Measurements from ENCODE around the gene NET1. TPM values are rescaled to one million over a fixed set of nuclear protein-coding genes. Genes with fewer than 3 reads are reported as not detected.

The NET1 gene
- total RNA-seq, 2 donors from 2014 or later: 47.3 to 64.9 TPM

DNA sequence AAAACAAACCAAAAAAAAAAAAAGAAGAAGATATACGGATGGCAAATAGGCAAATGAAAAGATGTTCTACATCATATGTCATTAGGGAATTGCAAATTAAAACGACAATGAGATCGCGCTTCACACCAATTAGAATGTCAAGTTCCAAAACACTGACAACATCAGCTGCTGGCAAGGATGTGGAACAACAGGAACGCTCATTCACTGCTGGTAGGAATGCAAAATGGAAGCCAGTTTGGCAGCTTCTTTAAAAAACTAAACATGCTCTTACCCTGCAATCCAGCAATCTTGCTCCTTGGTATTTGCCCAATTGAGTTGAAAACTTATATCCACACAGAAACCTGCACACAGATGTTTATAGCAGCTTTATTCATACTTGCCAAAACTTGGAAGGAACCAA lies 52.2 kb downstream of the NET1 start:
- H3K36me3 Mint-ChIP-seq (ENCODE audit: low read depth): peaks cover 16% of the 10 kb centered on the region
- H3K4me1 Mint-ChIP-seq: peaks cover 41% of the 10 kb centered on the region

DNA sequence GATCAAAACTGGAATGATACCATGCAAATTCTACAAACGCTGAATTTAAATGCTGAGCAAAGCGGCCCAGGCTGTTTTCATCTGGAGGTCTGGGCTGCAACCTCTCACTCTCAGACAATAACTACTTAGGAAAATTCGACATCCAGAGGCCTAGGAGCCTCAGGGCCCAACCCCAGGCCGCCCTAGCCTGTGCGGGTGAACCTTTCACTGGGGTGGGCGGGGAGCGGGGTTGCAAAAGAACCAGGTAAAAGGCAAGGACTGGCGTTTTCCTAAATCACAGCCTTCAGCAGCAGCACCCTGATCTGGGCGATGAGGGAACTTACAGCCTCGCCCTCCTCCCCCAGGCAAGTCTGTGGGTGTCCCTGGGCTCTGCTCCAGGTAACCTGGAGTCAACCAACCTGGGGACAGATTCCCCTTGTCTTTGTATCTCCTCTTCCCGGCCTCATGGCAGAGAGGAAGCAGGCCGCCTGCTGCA lies 53.7 kb downstream of the NET1 start:
- WGBS, 2 experiments (ENCODE audit: insufficient coverage in 1 of 2, insufficient read length in 1 of 2): 82 to 89% methylated on average over 9 to 12 of the region's 12 CpGs
- peak overlapping the region; percentile 80 for H3K27ac ChIP-seq (ENCODE audit: low read depth, low read length)
- Mint-ChIP-seq H3K4me3 (peak overlapping the region; percentile 41), H3K9me3 (peaks cover 42% of the 10 kb centered on the region), H3K27ac (peak overlapping the region; percentile 99), H3K27me3 (ENCODE audit: insufficient read depth) (peaks cover 7% of the 10 kb centered on the region), H3K4me1 (peaks cover 41% of the 10 kb centered on the region), H3K36me3 (ENCODE audit: low read depth) (peaks cover 12% of the 10 kb centered on the region)
- peaks cover 17% of the 10 kb centered on the region for H3K4me1 ChIP-seq (ENCODE audit: control insufficient read depth, insufficient read depth, low read length)
- no peaks in the 10 kb centered on the region for H3K27me3 ChIP-seq (ENCODE audit: control insufficient read depth, insufficient read depth, low read length, poor library complexity, severe bottlenecking)
- TF ChIP-seq, protein P1, sequence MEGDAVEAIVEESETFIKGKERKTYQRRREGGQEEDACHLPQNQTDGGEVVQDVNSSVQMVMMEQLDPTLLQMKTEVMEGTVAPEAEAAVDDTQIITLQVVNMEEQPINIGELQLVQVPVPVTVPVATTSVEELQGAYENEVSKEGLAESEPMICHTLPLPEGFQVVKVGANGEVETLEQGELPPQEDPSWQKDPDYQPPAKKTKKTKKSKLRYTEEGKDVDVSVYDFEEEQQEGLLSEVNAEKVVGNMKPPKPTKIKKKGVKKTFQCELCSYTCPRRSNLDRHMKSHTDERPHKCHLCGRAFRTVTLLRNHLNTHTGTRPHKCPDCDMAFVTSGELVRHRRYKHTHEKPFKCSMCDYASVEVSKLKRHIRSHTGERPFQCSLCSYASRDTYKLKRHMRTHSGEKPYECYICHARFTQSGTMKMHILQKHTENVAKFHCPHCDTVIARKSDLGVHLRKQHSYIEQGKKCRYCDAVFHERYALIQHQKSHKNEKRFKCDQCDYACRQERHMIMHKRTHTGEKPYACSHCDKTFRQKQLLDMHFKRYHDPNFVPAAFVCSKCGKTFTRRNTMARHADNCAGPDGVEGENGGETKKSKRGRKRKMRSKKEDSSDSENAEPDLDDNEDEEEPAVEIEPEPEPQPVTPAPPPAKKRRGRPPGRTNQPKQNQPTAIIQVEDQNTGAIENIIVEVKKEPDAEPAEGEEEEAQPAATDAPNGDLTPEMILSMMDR (conservative IDR thresholded peaks at IDR 0.05): no peak
- peak overlapping the region; percentile 53 for H3K9ac ChIP-seq (ENCODE audit: extremely low read depth, low read length, poor library complexity, severe bottlenecking)
- no peak overlapping the region for H3K4me3 ChIP-seq (ENCODE audit: low read length)
- H3K9me3 ChIP-seq (ENCODE audit: control insufficient read depth, low read length): peaks cover 34% of the 10 kb centered on the region
- peaks cover 1% of the 10 kb centered on the region for H3K36me3 ChIP-seq (ENCODE audit: control insufficient read depth, insufficient read depth, low read length)
- no peak for DNase-seq

More for the DNA sequence above, 52.2 kb downstream of the NET1 start:
- Histone ChIP-seq H3K9ac (ENCODE audit: extremely low read depth, low read length, poor library complexity, severe bottlenecking) (no peak overlapping the region), H3K36me3 (ENCODE audit: control insufficient read depth, insufficient read depth, low read length) (peaks cover 14% of the 10 kb centered on the region), H3K9me3 (ENCODE audit: control insufficient read depth, low read length) (peaks cover 23% of the 10 kb centered on the region), H3K27ac (ENCODE audit: low read depth, low read length) (no peak overlapping the region), H3K4me3 (ENCODE audit: low read length) (no peak overlapping the region), H3K27me3 (ENCODE audit: control insufficient read depth, insufficient read depth, low read length, poor library complexity, severe bottlenecking) (no peaks in the 10 kb centered on the region), H3K4me1 (ENCODE audit: control insufficient read depth, insufficient read depth, low read length) (peaks cover 17% of the 10 kb centered on the region)
- TF ChIP-seq, protein P1 (conservative IDR thresholded peaks at IDR 0.05): peak; percentile 24
- Mint-ChIP-seq H3K27me3 (ENCODE audit: insufficient read depth) (peaks cover 7% of the 10 kb centered on the region), H3K4me3 (no peak overlapping the region), H3K27ac (no peak overlapping the region), H3K9me3 (peaks cover 27% of the 10 kb centered on the region)
- no peak for DNase-seq
- 87 to 88% methylated on average over 4 to 5 of the region's 5 CpGs for WGBS, 2 experiments (ENCODE audit: insufficient coverage in 1 of 2, insufficient read length in 1 of 2)

DNA sequence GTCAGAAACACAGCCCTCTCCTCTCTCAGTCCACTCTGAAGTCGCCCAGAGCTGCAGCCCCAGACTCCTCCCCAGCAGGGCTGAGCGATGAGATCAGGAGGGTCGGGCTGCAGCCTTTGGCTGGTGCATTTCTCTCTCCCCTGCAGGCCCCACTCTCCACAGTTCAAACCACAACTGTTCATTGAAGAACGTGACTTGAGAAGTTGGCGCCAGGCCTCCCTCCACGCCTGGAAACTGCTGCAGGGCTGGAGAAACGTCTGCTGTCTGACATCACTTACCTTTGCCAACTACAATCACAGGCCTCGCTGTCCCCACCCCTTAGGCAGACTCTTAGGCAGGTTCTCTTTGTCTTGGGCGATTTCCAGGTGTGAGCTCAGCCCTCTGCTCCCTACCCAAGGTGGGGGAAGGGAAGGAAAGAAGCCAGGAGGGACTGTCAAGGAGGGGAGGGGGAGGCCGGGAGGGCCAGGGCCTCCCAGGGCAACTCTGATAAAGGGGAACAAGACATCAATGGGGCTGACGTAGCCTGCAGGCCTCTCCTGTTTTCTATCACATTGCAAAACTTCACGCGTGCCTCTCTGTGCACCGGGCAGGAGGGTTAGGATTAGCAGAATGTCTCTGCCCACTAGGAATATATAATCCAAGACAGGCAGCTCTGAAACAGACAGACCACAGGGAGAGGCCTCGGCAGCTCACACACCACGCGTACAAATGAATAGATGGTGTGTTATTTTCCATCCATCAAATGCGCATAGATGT lies 54.3 kb downstream of the NET1 start:
- H3K9ac ChIP-seq (ENCODE audit: extremely low read depth, low read length, poor library complexity, severe bottlenecking): peak overlapping the region; percentile 53
- Mint-ChIP-seq H3K9me3 (peaks cover 48% of the 10 kb centered on the region), H3K36me3 (ENCODE audit: low read depth) (peaks cover 13% of the 10 kb centered on the region), H3K4me3 (peak overlapping the region; percentile 41), H3K27ac (peak overlapping the region; percentile 99), H3K4me1 (peaks cover 40% of the 10 kb centered on the region), H3K27me3 (ENCODE audit: insufficient read depth) (peaks cover 7% of the 10 kb centered on the region)
- no peaks in the 10 kb centered on the region for H3K27me3 ChIP-seq (ENCODE audit: control insufficient read depth, insufficient read depth, low read length, poor library complexity, severe bottlenecking)
- peaks cover 36% of the 10 kb centered on the region for H3K9me3 ChIP-seq (ENCODE audit: control insufficient read depth, low read length)
- peak; percentile 89 for DNase-seq
- peak overlapping the region; percentile 80 for H3K27ac ChIP-seq (ENCODE audit: low read depth, low read length)
- WGBS, 2 experiments (ENCODE audit: insufficient coverage in 1 of 2, insufficient read length in 1 of 2): 65 to 78% methylated on average over 9 to 18 of the region's 18 CpGs
- TF ChIP-seq, protein P1 (conservative IDR thresholded peaks at IDR 0.05): no peak
- no peaks in the 10 kb centered on the region for H3K36me3 ChIP-seq (ENCODE audit: control insufficient read depth, insufficient read depth, low read length)
- H3K4me3 ChIP-seq (ENCODE audit: low read length): no peak overlapping the region
- peaks cover 17% of the 10 kb centered on the region for H3K4me1 ChIP-seq (ENCODE audit: control insufficient read depth, insufficient read depth, low read length)

All from endodermal cell (in vitro differentiated cells).